Spleen (tissue), 11 donors: ENCODE measurements around the gene SMAD2. TPM values are rescaled to one million over a fixed set of nuclear protein-coding genes. Genes with fewer than 3 reads are reported as not detected.

ENCODE experiments used
- DNase-seq: peaks from one replicate; pipeline ENCODE4 v3.0.0-alpha.2; 2020
- H3K27ac ChIP-seq, 8 donors: fragments of 200-600 bp; sonication (generic) in 7 of 8; 1 replicate in 4 of 8; 2 replicates in 4 of 8; pipeline versions ENCODE4 v1.5.0 to v1.8.0; 2016 to 2021; ENCODE audit warnings: inconsistent platforms in 4 of 8, mild to moderate bottlenecking in 4 of 8, moderate library complexity in 1 of 8
- H3K27me3 ChIP-seq, 7 donors: fragments of 200-600 bp; sonication (generic) in 6 of 7; replicated peaks in 1 of 7; 1 replicate in 4 of 7; 2 replicates in 3 of 7; pipeline versions ENCODE4 v1.5.0 to v1.8.0; 2016 to 2021; ENCODE audit warnings: inconsistent platforms in 3 of 7, mild to moderate bottlenecking in 1 of 7
- H3K36me3 ChIP-seq, 6 donors: fragments of 200-600 bp; sonication (generic) in 5 of 6; 1 replicate in 4 of 6; 2 replicates in 2 of 6; pipeline versions ENCODE4 v1.5.0 to v1.8.0; 2016 to 2021; ENCODE audit warnings: inconsistent platforms in 2 of 6
- H3K4me1 ChIP-seq, 6 donors: fragments of 200-600 bp; sonication (generic) in 5 of 6; 1 replicate in 3 of 6; 2 replicates in 3 of 6; pipeline versions ENCODE4 v1.5.0 to v1.8.0; 2016 to 2021; ENCODE audit warnings: inconsistent platforms in 3 of 6
- H3K4me3 ChIP-seq, 8 donors: fragments of 200-600 bp; sonication (generic) in 7 of 8; 1 replicate in 4 of 8; 2 replicates in 4 of 8; pipeline versions ENCODE4 v1.5.0 to v1.8.0; 2016 to 2021; ENCODE audit warnings: inconsistent platforms in 4 of 8, mild to moderate bottlenecking in 4 of 8, moderate library complexity in 2 of 8
- H3K9me3 ChIP-seq, 8 donors: fragments of 200-600 bp; sonication (generic) in 7 of 8; 1 replicate in 4 of 8; 2 replicates in 4 of 8; pipeline versions ENCODE4 v1.5.0 to v1.8.0; 2016 to 2021; ENCODE audit warnings: inconsistent platforms in 4 of 8
- POLR2A ChIP-seq, 3 donors: fragments of 450-650 bp; IDR thresholded peaks; one replicate each; pipeline ENCODE4 v1.5.1; 2017; ENCODE audit warnings: antibody characterized with exemption in 3 of 3, mild to moderate bottlenecking in 1 of 3
- POLR2AphosphoS5 ChIP-seq, 3 donors: sonication (generic); formaldehyde crosslinking; IDR thresholded peaks; one replicate each; pipeline ENCODE4 v1.5.1; 2017; ENCODE audit warnings: antibody characterized with exemption in 3 of 3
- WGBS, 5 donors: extraction: QIAGEN DNeasy Blood & Tissue Kit in 3 of 5; methylation state at CpG; one replicate each; pipeline versions ENCODE4 v1.1.5 to v1.1.7; 2013 to 2018; 5-methylcytosine and 5-hydroxymethylcytosine counted together
- intact Hi-C: fragments of 100-400 bp; cut with DNase I; formaldehyde crosslinking; loops from one replicate; pipeline ENCODE4 v1.15.0; 2023; ENCODE audit warnings: low total_unique reads
- polyA plus RNA-seq, 3 donors: library from polyadenylated mRNA; stranded (reverse); fragments of 200-250 nt; gene quantifications; one replicate each; pipeline ENCODE4 v1.2.1, GENCODE V29; 2013
- total RNA-seq, 7 donors: library from RNA; depleted of rRNA in 3 of 7; stranded (reverse); fragments of >200 nt in 3 of 7; fragmentation: NEBNext Ultra II Directional in 4 of 7; extraction: Animal tissue kit (Norgen Biotek cat#: 25700) in 4 of 7; gene quantifications; one replicate each; pipeline versions ENCODE4 v1.1.0 to v1.2.1, GENCODE V29; 2016 to 2021
- TF ChIP-seq, protein P1 (sequence below), 11 experiments: fragments of 200-600 bp in 7 of 11; fragments of 450-650 bp in 4 of 11; sonication (generic) in 4 of 11; IDR thresholded peaks in 8 of 11; conservative IDR thresholded peaks in 3 of 11; 1 replicate in 7 of 11; 2 replicates in 4 of 11; pipeline versions ENCODE4 v1.4.0 to v1.8.0; 2016 to 2021; ENCODE audit warnings: antibody characterized with exemption in 11 of 11, inconsistent platforms in 4 of 11, mild to moderate bottlenecking in 1 of 11
- donor health status: healthy with polysubstance abuse.
- donor health status: DM: no; HTN: no; CAD: no; lungs with moderate emphysema.
- donor health status: DM: no; HTN: no; CAD: no.
- donor health status: Bipolar disorder and iron deficiency.
- donor health status: healthy.
- donor health status: DM: no; HTN: no; CAD: no.
- donor health status: DM: yes; HTN: yes; CAD: no.

The SMAD2 gene
- total and polyA plus RNA-seq, 10 donors, result 13.2 to 162 (median 94.0) TPM

DNA sequence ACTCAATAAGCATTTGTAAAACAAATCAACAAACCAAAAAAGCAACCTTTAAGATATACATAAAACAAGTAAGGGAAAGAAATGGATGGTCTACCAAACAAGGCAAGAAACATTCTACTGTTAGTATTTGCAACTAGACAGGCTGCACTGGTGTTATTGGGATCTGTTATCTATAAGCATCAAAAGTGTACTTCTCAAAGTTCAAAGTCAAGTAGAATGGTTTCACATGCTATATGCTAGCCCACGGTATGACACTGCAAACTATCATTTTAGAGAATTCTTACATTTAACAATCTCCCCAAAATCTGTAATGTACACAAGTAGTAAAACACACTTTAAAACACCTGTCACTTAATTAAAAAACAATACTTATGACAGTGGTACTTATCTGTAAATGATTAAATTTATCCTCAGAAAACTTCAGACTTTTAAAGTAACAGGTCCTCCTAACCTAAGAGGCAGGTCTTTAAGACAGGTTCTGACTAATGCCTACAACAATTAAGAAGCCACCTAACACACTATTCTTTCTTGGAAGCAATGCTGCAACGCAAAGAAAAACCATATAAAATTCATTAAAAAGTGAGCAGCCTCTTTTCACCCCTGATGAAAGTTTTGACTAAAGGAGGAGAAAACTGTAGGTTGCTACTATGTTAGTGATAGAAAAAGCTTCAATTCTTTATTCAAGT is 34.8 kb downstream of the SMAD2 start:
- intact Hi-C loops, result no loop called here
- H3K27ac ChIP-seq, result no peak overlapping the region
- H3K9me3 ChIP-seq, result peaks cover 0 to 7% (median 0%) of the 10 kb centered on the region in 8 donors

DNA sequence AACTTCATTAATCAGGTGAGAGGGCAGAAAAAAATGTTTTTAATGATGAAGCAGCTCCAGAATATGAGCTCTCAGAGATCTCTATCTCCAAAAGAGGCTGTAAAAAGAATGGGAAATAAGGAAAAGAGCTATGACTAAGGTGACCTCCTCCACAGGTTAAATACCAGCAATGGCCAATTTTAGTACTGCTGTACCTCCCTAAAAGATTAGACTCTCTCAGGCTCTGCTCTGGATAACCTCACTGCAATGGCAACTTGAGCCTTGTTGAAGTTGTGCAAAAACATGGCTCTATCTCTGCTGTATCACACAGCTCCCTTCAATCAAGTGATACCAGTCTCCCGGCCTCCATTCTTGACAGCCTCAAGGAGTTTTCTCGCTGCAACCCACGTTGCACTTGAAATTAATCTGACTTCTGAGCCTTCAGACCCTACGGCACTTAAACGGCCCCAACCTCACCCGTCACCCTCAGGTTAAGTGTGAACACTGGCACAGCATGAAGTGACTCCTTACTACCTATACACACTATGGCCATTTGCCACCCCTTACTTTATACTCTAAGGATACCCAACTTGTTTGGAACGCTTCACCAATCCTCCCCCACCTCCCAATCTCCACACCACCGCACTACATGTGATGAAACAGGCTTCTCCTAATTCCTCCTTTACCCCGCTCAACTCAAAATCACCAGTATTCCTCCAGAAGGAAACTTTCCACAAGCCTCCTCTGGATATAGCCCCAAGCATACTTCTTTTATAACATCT is 36.3 kb downstream of the SMAD2 start:
- H3K36me3 ChIP-seq, result peaks cover 0 to 60% (median 12%) of the 10 kb centered on the region in 6 donors
- no peak overlapping the region for H3K27ac ChIP-seq
- no peak for DNase-seq
- intact Hi-C loops, result no loop called here
- no peaks in the 10 kb centered on the region for H3K27me3 ChIP-seq
- H3K9me3 ChIP-seq, result no peaks in the 10 kb centered on the region
- 88 to 94% (median 88%) methylated on average over 9 of the region's 9 CpGs for WGBS, 5 donors
- TF ChIP-seq POLR2AphosphoS5 (IDR thresholded peaks at IDR 0.05) (peak in 1 of 3 donors; percentile 9), POLR2A (IDR thresholded peaks at IDR 0.05) (no peak)
- peaks cover 2 to 43% (median 17%) of the 10 kb centered on the region in 6 donors for H3K4me1 ChIP-seq
- no peak overlapping the region for H3K4me3 ChIP-seq

More for the DNA sequence above, 34.8 kb downstream of the SMAD2 start:
- peaks cover 0 to 45% (median 12%) of the 10 kb centered on the region in 6 donors for H3K36me3 ChIP-seq
- H3K4me1 ChIP-seq, result peaks cover 5 to 58% (median 17%) of the 10 kb centered on the region in 6 donors
- TF ChIP-seq, protein P1, sequence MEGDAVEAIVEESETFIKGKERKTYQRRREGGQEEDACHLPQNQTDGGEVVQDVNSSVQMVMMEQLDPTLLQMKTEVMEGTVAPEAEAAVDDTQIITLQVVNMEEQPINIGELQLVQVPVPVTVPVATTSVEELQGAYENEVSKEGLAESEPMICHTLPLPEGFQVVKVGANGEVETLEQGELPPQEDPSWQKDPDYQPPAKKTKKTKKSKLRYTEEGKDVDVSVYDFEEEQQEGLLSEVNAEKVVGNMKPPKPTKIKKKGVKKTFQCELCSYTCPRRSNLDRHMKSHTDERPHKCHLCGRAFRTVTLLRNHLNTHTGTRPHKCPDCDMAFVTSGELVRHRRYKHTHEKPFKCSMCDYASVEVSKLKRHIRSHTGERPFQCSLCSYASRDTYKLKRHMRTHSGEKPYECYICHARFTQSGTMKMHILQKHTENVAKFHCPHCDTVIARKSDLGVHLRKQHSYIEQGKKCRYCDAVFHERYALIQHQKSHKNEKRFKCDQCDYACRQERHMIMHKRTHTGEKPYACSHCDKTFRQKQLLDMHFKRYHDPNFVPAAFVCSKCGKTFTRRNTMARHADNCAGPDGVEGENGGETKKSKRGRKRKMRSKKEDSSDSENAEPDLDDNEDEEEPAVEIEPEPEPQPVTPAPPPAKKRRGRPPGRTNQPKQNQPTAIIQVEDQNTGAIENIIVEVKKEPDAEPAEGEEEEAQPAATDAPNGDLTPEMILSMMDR (IDR thresholded peaks at IDR 0.05 in 8 of 11, conservative IDR thresholded peaks at IDR 0.05 in 3 of 11), result no peak
- TF ChIP-seq POLR2AphosphoS5 (IDR thresholded peaks at IDR 0.05), result no peak
- TF ChIP-seq POLR2A (IDR thresholded peaks at IDR 0.05), result no peak
- 87 to 95% (median 89%) methylated on average over 2 of the region's 2 CpGs for whole genome bisulfite sequencing, 5 donors
- H3K4me3 ChIP-seq, result no peak overlapping the region
- no peaks in the 10 kb centered on the region for H3K27me3 ChIP-seq
- no peak for DNase-seq

DNA sequence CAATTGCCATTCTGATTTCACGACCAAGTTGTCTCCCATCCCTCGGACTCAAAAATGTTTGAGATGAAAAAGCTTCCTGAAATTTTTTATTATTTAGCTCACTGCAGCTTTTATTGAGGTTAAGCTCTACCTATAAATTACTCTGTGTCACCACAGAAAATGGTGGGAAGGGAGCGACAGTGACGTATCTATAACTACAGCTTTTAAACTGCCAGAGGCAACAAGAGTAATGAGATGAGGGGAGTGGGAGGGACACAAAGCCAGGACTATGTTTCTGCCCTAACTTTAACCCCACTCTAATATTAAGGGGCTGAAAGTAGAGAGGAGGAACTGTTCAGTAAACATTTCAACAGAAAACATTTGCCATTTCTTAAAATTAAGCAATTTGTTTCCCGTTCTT is 37.4 kb downstream of the SMAD2 start:
- H3K4me1 ChIP-seq, result peaks cover 0 to 33% (median 12%) of the 10 kb centered on the region in 6 donors
- H3K27ac ChIP-seq, result no peak overlapping the region
- intact Hi-C loops, result no loop called here
- H3K9me3 ChIP-seq, result no peaks in the 10 kb centered on the region
- H3K4me3 ChIP-seq, result no peak overlapping the region
- H3K36me3 ChIP-seq, result peaks cover 0 to 70% (median 12%) of the 10 kb centered on the region in 6 donors
- 82 to 87% (median 84%) methylated on average over 5 of the region's 5 CpGs for WGBS, 5 donors
- no peak for DNase-seq
- no peaks in the 10 kb centered on the region for H3K27me3 ChIP-seq
- TF ChIP-seq POLR2AphosphoS5 (IDR thresholded peaks at IDR 0.05), result no peak
- TF ChIP-seq POLR2A (IDR thresholded peaks at IDR 0.05), result no peak
- TF ChIP-seq, protein P1 (IDR thresholded peaks at IDR 0.05 in 8 of 11, conservative IDR thresholded peaks at IDR 0.05 in 3 of 11), result no peak

DNA sequence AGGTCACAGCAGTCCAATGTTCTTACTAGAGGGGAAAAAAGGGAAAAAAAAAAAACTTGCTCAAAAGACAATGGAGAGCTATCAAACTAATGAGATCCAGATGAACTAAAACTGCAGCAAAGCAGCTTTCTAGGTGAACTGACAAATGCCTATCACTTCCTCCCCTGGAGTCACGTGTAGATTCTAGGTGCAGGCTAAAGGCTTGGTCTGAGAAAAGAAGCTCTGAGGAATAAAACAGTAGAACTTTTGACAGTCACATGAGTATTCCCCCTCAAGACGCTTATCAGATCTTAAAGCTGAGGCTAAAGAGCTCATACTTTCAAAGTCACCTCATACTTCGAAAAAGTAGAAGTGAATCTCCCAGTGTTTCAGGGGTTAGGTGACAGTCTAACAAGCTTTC is 42.3 kb downstream of the SMAD2 start:
- H3K36me3 ChIP-seq, result peaks cover 0 to 72% (median 6%) of the 10 kb centered on the region in 6 donors
- peaks cover 0 to 6% (median 3%) of the 10 kb centered on the region in 6 donors for H3K4me1 ChIP-seq
- 78 to 84% (median 79%) methylated on average over 3 of the region's 3 CpGs for WGBS, 5 donors
- no peak overlapping the region for H3K27ac ChIP-seq
- TF ChIP-seq POLR2AphosphoS5 (IDR thresholded peaks at IDR 0.05) (no peak), POLR2A (IDR thresholded peaks at IDR 0.05) (no peak)
- TF ChIP-seq, protein P1 (IDR thresholded peaks at IDR 0.05 in 8 of 11, conservative IDR thresholded peaks at IDR 0.05 in 3 of 11), result no peak
- no peak overlapping the region for H3K4me3 ChIP-seq
- intact Hi-C loops, result loop anchor here (10.0 kb wide), 1 partner anchor 983 kb away; no protein-coding TSS in a partner anchor
- no peaks in the 10 kb centered on the region for H3K9me3 ChIP-seq
- no peaks in the 10 kb centered on the region for H3K27me3 ChIP-seq
- no peak for DNase-seq
